GM19324 (cell line): ENCODE data around the gene CCP110.
A peak's percentile ranks its signal among the peaks of the same experiment; 100 is the strongest.
"Not testable (repeated sequence)": the region's sequence is repeated elsewhere in the genome, so short reads cannot be mapped to it uniquely, and the experiment has no call there.

Experiments used
- ATAC-seq: cut with Tn5 transposase; IDR thresholded peaks from one replicate; pipeline ENCODE4 v1.9.1; 2021; ENCODE audit warnings: mild to moderate bottlenecking, moderate library complexity; ENCODE audit not compliant: unreplicated experiment, low FRiP score

Gene CCP110

DNA sequence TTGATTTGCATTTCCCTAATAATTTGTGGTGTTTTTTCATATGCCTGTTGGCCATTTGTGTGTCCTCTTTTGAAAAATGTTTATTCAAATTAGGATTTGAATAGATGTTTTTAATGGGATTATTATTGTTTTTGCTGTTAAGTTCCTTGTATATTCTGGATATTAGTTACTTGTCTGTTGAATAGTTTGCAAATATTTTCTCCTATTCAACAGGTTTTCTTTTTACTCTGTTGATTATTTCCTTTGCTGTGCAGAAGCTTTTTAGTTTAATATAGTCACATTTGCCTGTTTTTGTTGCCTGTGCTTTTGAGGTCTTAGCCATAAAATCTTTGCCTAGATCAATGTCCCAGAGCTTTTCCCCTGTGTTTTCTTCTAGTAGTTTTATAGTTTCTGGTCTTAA is 11.4 kb upstream of the CCP110 start:
- ATAC-seq: no peak

GRCh38 chr16:19513377-19514053 is 10.2 kb upstream of the CCP110 start:
- ATAC-seq: no peak

DNA sequence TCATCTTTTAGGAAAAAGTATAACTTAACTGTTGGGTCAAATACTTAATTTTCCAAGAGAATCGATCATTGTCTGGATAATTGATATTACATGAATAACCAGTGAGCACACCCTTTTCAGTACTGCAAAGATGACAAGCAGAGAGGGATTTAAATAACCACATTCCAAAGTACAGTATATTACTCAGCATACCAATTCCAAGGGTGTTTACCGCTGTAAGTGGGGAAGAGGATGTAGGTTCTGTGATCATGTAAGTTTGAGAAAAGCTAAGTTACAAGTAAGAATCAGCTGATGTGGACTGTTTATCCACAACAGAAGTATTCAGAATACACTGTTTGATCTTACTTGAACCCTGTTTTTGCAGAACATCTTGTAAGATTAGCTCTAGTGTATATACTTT is 8.0 kb upstream of the CCP110 start:
- no peak for ATAC-seq

DNA sequence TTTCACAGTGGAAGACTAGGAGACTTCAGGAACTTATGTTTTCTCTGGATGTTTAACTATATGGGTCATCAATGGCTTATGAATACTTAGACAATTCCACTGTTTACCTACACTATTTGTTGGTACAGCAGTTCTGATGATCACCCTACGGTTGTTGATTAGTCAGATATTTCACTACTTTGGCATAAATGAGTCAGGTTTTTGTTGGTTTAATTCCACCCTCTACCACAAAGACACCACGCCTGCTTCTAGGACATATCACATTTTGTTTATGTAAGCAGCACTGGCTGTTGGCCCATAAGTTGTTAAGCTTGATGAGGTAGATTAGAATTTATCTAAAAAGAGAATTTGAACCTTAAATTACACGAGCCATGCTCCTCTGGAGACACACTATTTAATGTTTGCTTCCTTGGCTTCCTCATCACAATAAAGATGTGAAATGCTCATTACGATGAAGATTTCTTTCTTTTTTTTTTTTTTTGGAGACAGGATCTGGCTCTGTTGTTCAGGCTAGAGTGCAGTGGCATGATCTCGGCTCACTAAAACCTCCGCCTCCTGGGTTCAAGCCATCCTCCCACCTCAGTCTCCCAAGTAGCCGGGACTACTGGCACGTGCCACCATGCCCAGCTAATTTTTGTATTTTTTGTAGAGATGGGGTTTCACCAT is 6.2 kb upstream of the CCP110 start:
- no peak for ATAC-seq

- ATAC-seq: no peak
These were observed 5.4 kb upstream of the CCP110 start for GRCh38 chr16:19518388-19518787.

DNA sequence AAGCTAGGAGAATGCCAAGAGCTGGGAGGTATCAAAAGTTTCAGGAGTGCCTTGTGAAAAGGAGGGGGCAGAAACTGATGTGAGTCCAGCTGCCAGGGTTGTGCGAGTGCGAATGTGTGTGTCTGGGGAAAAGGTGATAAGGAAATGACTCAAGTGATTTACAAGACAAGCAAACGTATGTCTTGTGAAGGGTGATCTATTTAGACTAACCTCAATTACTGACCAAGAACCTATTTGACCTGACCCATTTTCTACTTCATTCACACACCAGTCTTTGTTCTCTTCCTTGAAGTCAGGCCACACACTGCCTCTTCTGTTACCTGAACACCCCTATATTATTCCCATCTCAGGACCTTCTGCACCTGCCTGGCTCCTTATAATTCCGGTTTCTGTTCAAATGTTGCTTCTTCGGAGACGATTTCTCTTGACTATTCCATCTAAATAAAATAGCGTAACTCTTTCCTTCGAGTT is 2.8 kb upstream of the CCP110 start:
- ATAC-seq: no peak

- peak; percentile 77 for ATAC-seq
These were observed 2.0 kb upstream of the CCP110 start, which contains the start of gene GDE1 for GRCh38 chr16:19521471-19522396. Gene GDE1, minus strand, starts transcription at chr16:19522098. Its CDS starts 134 bp downstream, at chr16:19521964.

GRCh38 chr16:19522397-19522732 is 1.4 kb upstream of the CCP110 start:
- ATAC-seq: no peak

DNA sequence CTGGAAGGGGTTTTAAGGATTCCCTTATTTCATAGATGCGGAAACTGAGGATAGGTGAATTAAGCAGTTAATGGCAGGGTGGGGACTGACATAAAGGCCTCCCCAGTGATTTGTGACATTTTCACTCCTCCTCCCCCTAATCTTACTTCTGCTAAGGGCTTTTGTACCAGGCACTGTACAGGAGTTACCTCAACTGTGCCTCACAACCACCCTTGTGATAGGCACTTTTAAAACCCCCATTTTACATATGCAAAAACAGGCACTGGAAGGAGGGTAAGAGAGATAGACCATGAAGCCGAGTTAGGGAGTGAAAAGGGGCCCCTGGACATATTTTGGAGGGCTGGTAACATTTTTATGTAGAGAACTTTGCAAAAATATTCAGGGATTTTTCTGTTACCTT is 982 bp upstream of the CCP110 start:
- no peak for ATAC-seq

- no peak for ATAC-seq
These were observed 571 bp upstream of the CCP110 start for GRCh38 chr16:19523184-19523558.

- ATAC-seq: no peak
These were observed 544 bp downstream of the CCP110 start for GRCh38 chr16:19524356-19524615.

DNA sequence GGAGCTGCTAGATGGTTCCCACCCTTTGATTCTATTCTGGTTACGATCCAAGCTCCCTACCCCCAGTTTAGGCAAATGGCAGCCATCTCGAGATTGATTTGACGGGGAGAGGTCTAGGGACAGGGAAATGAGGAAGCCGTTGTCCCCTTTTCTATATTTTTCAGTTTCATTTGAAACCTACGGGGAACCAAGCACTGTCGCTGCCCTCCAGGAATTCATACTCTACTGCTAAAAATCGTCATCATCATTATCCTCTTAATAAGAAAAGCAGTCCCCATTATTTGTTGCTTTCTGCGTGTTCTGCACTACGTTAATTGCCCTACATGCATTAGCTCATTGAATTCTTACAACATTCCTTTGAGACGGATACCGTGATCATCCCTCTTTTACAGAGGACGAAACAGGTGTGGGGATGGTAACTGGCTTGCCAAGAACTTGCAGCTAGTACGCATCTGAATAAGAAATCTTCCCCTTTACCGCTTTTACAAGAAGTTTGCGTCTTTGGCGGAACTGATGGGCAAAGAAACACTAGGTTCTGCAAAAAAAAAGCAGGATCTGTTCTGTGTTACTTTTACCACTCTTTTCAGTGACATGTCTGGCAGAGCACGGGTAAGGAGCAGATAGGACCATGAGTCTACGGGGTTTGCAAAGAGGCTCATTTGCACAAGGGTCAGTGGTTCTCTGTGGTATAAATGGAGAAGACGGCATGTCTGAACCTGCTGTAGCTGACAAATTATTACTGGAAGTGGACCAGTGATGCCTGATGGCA is 1.1 kb downstream of the CCP110 start:
- no peak for ATAC-seq

GRCh38 chr16:19525385-19525723 is 1.6 kb downstream of the CCP110 start:
- ATAC-seq: no peak

GRCh38 chr16:19527161-19527560 is 3.4 kb downstream of the CCP110 start:
- ATAC-seq: no peak

DNA sequence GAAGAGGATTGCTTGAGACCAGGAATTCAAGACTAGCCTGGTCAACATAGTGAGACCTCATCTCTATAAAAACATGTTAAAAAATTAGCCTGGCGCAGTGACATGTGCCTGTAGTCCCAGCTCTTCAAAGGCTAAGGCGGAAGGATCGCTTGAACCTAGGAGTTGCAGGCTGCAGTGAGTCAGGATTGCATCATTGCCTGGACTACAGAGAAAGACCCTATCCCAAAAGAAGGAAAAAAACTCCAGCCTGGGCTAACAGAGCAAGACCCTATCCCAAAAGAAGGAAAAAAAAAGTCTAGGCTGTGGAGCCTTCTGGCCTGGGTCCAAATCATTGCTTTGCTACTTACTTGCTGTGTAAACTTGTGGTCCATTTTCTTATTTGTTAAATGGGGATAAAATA is 4.9 kb downstream of the CCP110 start:
- ATAC-seq: no peak

GRCh38 chr16:19532601-19533000 is 8.9 kb downstream of the CCP110 start:
- ATAC-seq: no peak

- ATAC-seq: no peak
These were observed 16.7 kb downstream of the CCP110 start for GRCh38 chr16:19540241-19540970.

DNA sequence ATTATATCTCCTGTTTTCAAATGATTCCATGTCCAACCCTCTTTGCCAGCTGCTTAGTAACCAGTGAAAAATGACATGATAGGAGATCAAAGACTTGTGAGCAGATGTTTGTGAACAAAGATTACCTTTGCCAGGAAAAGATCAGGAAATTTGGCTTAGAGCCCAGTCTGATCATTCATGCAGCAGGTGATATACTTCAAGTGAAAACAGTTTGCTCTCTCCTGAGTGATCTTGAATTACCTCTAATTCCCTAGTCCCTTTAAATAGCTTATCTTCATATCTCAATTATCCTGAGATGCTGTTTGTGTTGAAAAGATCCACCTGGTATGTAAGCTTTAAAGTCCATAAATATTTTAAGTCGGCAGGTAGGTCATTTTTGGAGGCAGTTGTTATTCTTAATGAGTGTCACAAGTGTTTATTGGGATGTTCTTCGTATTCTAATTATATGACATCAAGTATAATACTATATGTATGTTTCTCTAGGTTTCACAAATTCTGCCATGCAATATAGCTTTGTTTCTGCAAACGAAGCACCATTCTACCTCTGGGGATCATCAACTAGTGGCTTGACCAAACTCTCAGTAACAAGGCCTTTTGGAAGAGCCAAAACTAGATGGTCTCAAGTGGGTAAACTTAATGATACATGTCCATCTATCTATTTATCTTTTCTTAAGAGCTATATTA is 18.5 kb downstream of the CCP110 start:
- no peak for ATAC-seq

DNA sequence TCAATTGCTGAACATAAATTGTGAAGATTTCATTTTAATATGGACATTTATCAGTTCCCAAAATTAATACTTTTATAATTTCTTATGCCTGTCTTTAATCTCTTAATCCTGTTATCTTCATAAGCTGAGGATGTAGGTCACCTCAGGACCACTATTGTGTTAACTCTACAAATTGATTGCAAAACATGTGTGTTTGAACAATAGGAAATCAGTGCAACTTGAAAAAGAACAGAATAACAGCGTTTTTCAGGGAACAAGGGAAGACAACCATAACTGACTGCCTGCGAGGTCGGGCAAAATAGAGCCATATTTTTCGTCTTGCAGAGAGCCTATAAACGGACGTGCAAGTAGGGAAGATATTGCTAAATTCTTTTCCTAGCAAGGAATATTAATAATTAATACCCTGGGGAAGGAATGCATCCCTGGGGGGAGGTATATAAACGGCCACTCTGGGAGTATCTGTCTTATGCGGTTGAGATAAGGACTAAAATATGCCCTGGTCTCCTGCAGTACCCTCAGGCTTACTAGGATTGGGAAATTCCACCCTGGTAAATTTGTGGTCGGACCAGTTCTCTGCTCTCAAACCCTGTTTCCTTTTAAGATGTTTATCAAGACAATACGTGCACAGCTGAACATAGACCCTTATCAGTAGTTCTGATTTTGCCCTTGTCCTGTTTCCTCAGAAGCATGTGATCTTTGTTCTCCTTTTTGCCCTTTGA is 19.7 kb downstream of the CCP110 start:
- ATAC-seq: not testable (repeated sequence)
